Smooth muscle cell (in vitro differentiated cells): ENCODE measurements around the gene OTOA. TPM values are rescaled to one million over a fixed set of nuclear protein-coding genes. Genes with fewer than 3 reads are reported as not detected.

Experiments
- DNase-seq: peaks from one replicate; lab custom pipeline; 2025; ENCODE audit not compliant: unreplicated experiment; lab: John Stamatoyannopoulos, UW
- H2AFZ ChIP-seq: fragments of 200-600 bp; sonication (generic); 2 replicates; pipeline ENCODE4 v1.6.0; 2016; ENCODE audit warnings: antibody characterized with exemption, low read depth, mild to moderate bottlenecking
- H3F3A ChIP-seq: fragments of 200-600 bp; sonication (generic); 2 replicates; pipeline ENCODE4 v1.6.0; 2017; ENCODE audit warnings: antibody characterized with exemption, low read depth
- H3K27ac ChIP-seq: fragments of 200-600 bp; sonication (generic); 2 replicates; pipeline ENCODE4 v1.5.1; 2016; ENCODE audit warnings: low read depth, mild to moderate bottlenecking
- H3K27me3 ChIP-seq: fragments of 200-600 bp; sonication (generic); 2 replicates; pipeline ENCODE4 v1.6.1; 2016; ENCODE audit warnings: low read depth, mild to moderate bottlenecking
- H3K36me3 ChIP-seq: fragments of 200-600 bp; sonication (generic); 2 replicates; pipeline ENCODE4 v1.5.1; 2016; ENCODE audit warnings: low read depth
- H3K4me1 ChIP-seq: fragments of 200-600 bp; sonication (generic); 2 replicates; pipeline ENCODE4 v1.5.1; 2016; ENCODE audit warnings: low read depth
- H3K4me2 ChIP-seq: fragments of 200-600 bp; sonication (generic); 2 replicates; pipeline ENCODE4 v1.6.0; 2016; ENCODE audit warnings: mild to moderate bottlenecking
- H3K4me3 ChIP-seq: fragments of 200-600 bp; sonication (generic); 2 replicates; pipeline ENCODE4 v1.5.1; 2016; ENCODE audit warnings: mild to moderate bottlenecking
- H3K79me2 ChIP-seq: fragments of 200-600 bp; sonication (generic); 2 replicates; pipeline ENCODE4 v1.6.0; 2016; ENCODE audit warnings: low read depth, mild to moderate bottlenecking
- H3K9ac ChIP-seq: fragments of 200-600 bp; sonication (generic); 2 replicates; pipeline ENCODE4 v1.6.0; 2016; ENCODE audit warnings: low read depth
- H3K9me3 ChIP-seq: fragments of 200-600 bp; sonication (generic); replicated peaks from 2 replicates; pipeline ENCODE4 v1.5.1; 2016; ENCODE audit warnings: low read depth
- H4K20me1 ChIP-seq: fragments of 200-600 bp; sonication (generic); 2 replicates; pipeline ENCODE4 v1.6.0; 2016; ENCODE audit warnings: low read depth
- CTCF ChIP-seq: fragments of 200-600 bp; sonication (generic); IDR thresholded peaks from 2 replicates; pipeline ENCODE4 v1.5.1; 2017; ENCODE audit warnings: borderline replicate concordance, mild to moderate bottlenecking, antibody characterized with exemption; ENCODE audit not compliant: insufficient read depth, poor library complexity, severe bottlenecking
- whole genome bisulfite sequencing: methylation state at CpG from one replicate; pipeline ENCODE4 v1.1.7; 2016; ENCODE audit warnings: low lambda C conversion rate; 5-methylcytosine and 5-hydroxymethylcytosine counted together
- polyA plus RNA-seq: library from polyadenylated mRNA; unstranded; fragments of >200 nt; fragmentation: Nextera tagmentation; extraction: Ambion mirVana; gene quantifications from 2 replicates; pipeline ENCODE4 v1.2.1, GENCODE V29; 2016
- total RNA-seq: library from RNA; depleted of rRNA; stranded (reverse); fragments of >200 nt; gene quantifications from 2 replicates; pipeline ENCODE4 v1.2.3, GENCODE V29; 2014

The OTOA gene
- total and polyA plus RNA-seq, 2 experiments from 2014 or later = not detected

- Histone ChIP-seq H3K27me3 (no peaks in the 10 kb centered on the region), H3K9ac (no peak overlapping the region), H3K36me3 (peaks cover 7% of the 10 kb centered on the region), H3K9me3 (no peaks in the 10 kb centered on the region), H3K79me2 (peaks cover 32% of the 10 kb centered on the region), H2AFZ (no peak overlapping the region), H3K4me3 (no peak overlapping the region), H3K27ac (no peak overlapping the region), H3F3A (no peaks in the 10 kb centered on the region), H4K20me1 (peaks cover 76% of the 10 kb centered on the region), H3K4me1 (no peaks in the 10 kb centered on the region), H3K4me2 (no peak overlapping the region)
- no peak for DNase-seq
- no peak for TF ChIP-seq CTCF
- 98% methylated on average over 3 of the region's 3 CpGs for WGBS
Measured at GRCh38 chr16:21651515-21651914, 12.3 kb upstream of the OTOA start.

GRCh38 chr16:21652453-21652852 is 11.3 kb upstream of the OTOA start, which contains the start of gene IGSF6:
Gene IGSF6 (minus strand): TSS chr16:21652608. CDS start chr16:21652598, 10 bp downstream.
- Histone ChIP-seq H3K4me3 (no peak within 1 kb of the TSS), H3K79me2 (peaks cover 24% of the 10 kb centered on the region), H2AFZ (no peak within 1 kb of the TSS), H3K9ac (no peak within 1 kb of the TSS), H3K4me2 (no peak within 1 kb of the TSS), H3K9me3 (no peaks in the 10 kb centered on the region), H3K36me3 (peaks cover 7% of the 10 kb centered on the region), H4K20me1 (peaks cover 70% of the 10 kb centered on the region), H3K27ac (no peak within 1 kb of the TSS), H3F3A (no peaks in the 10 kb centered on the region), H3K27me3 (no peaks in the 10 kb centered on the region), H3K4me1 (no peaks in the 10 kb centered on the region)
- no peak for TF ChIP-seq CTCF
- DNase-seq = no peak
- 97% methylated on average over 6 of the region's 6 CpGs for WGBS

GRCh38 chr16:21653571-21653970 is 10.2 kb upstream of the OTOA start:
- H3K4me1 ChIP-seq = no peaks in the 10 kb centered on the region
- H3K27ac ChIP-seq = no peak overlapping the region
- no peak for DNase-seq
- no peak overlapping the region for H3K9ac ChIP-seq
- 98% methylated on average over 5 of the region's 5 CpGs for WGBS
- peaks cover 7% of the 10 kb centered on the region for H3K36me3 ChIP-seq
- H3K9me3 ChIP-seq = no peaks in the 10 kb centered on the region
- TF ChIP-seq CTCF = no peak
- peaks cover 64% of the 10 kb centered on the region for H4K20me1 ChIP-seq
- H2AFZ ChIP-seq = no peak overlapping the region
- peaks cover 23% of the 10 kb centered on the region for H3K79me2 ChIP-seq
- H3F3A ChIP-seq = no peaks in the 10 kb centered on the region
- no peaks in the 10 kb centered on the region for H3K27me3 ChIP-seq
- no peak overlapping the region for H3K4me2 ChIP-seq
- H3K4me3 ChIP-seq = no peak overlapping the region

GRCh38 chr16:21654466-21654865 is 9.3 kb upstream of the OTOA start:
- no peak for TF ChIP-seq CTCF
- Histone ChIP-seq H3K27ac (no peak overlapping the region), H3K4me2 (no peak overlapping the region), H3K4me1 (no peaks in the 10 kb centered on the region), H3K36me3 (peaks cover 7% of the 10 kb centered on the region), H4K20me1 (peaks cover 56% of the 10 kb centered on the region), H3K79me2 (peaks cover 18% of the 10 kb centered on the region), H3K9ac (no peak overlapping the region), H3K9me3 (no peaks in the 10 kb centered on the region), H3F3A (no peaks in the 10 kb centered on the region), H3K27me3 (no peaks in the 10 kb centered on the region), H3K4me3 (no peak overlapping the region), H2AFZ (no peak overlapping the region)
- DNase-seq = no peak
- 91% methylated on average over 1 of the region's 1 CpG for WGBS
